HEK293 (cell line): ENCODE data around the gene MYO1E.

Experiments used
- CTCF ChIA-PET: fragments of 350-600 bp; formaldehyde crosslinking; extraction: SDS; loops from one replicate; lab custom pipeline; 2021; ENCODE audit warnings: antibody characterized with exemption; lab: Yijun Ruan, JAX
- POLR2A ChIA-PET: fragments of 300-600 bp; formaldehyde crosslinking; extraction: SDS; loops from one replicate; lab custom pipeline; 2020; ENCODE audit warnings: antibody characterized with exemption, inconsistent platforms; lab: Yijun Ruan, JAX
- H3K27ac ChIP-seq: fragments of 200-500 bp; sonication (Bioruptor generic); 2 replicates; pipeline ENCODE4 v1.5.1; 2014; ENCODE audit warnings: low read depth, low read length, control low read depth, inconsistent platforms; ENCODE audit errors: extremely low read depth
- H3K36me3 ChIP-seq, 2 experiments: fragments of 200-500 bp in 1 of 2; sonication (Bioruptor generic) in 1 of 2; 1 replicate in 1 of 2; 2 replicates in 1 of 2; pipeline ENCODE4 v1.5.1; 2014 to 2017; ENCODE audit warnings: inconsistent platforms in 2 of 2, low read length in 2 of 2; ENCODE audit not compliant: control insufficient read depth in 2 of 2, insufficient read depth in 1 of 2
- H3K4me1 ChIP-seq: fragments of 200-500 bp; sonication (Bioruptor generic); 2 replicates; pipeline ENCODE4 v1.5.1; 2014; ENCODE audit warnings: mild to moderate bottlenecking, low read length, inconsistent platforms; ENCODE audit not compliant: control insufficient read depth, insufficient read depth
- H3K4me3 ChIP-seq: 2 replicates; pipeline ENCODE4 v1.5.1; 2011; ENCODE audit warnings: low read depth, mild to moderate bottlenecking, control low read depth, low read length, moderate library complexity
- H3K9me3 ChIP-seq: fragments of 200-500 bp; sonication (Bioruptor generic); 2 replicates; pipeline ENCODE4 v1.5.1; 2014; ENCODE audit warnings: low read depth, low read length, inconsistent platforms; ENCODE audit not compliant: control insufficient read depth, insufficient read depth
- BCL11B ChIP-seq: fragments of 450-650 bp; formaldehyde crosslinking; IDR thresholded peaks from 2 replicates; pipeline ENCODE4 v1.5.1; 2016; ENCODE audit warnings: low read depth, missing biosample characterization, missing genetic modification characterization
- CTCF ChIP-seq: fragments of 450-650 bp; formaldehyde crosslinking; IDR thresholded peaks from 2 replicates; pipeline ENCODE4 v1.5.1; 2016; ENCODE audit warnings: missing biosample characterization, missing genetic modification characterization
- KLF10 ChIP-seq: fragments of 450-650 bp; IDR thresholded peaks from 2 replicates; pipeline ENCODE4 v1.5.1; 2018; ENCODE audit warnings: missing biosample characterization, mild to moderate bottlenecking, missing genetic modification characterization
- SCRT2 ChIP-seq: fragments of 450-650 bp; formaldehyde crosslinking; IDR thresholded peaks from 2 replicates; pipeline ENCODE4 v1.5.1; 2016; ENCODE audit warnings: missing biosample characterization, missing genetic modification characterization
- SP2 ChIP-seq: fragments of 450-650 bp; formaldehyde crosslinking; IDR thresholded peaks from 2 replicates; pipeline ENCODE4 v1.5.1; 2016; ENCODE audit warnings: missing biosample characterization, missing genetic modification characterization
- ZBTB21 ChIP-seq: fragments of 450-650 bp; formaldehyde crosslinking; IDR thresholded peaks from 2 replicates; pipeline ENCODE4 v1.5.1; 2017; ENCODE audit warnings: missing biosample characterization, missing genetic modification characterization
- ZBTB44 ChIP-seq: fragments of 450-650 bp; IDR thresholded peaks from 2 replicates; pipeline ENCODE4 v1.5.1; 2018; ENCODE audit warnings: missing biosample characterization, mild to moderate bottlenecking, missing genetic modification characterization
- ZFP69B ChIP-seq: fragments of 450-650 bp; formaldehyde crosslinking; IDR thresholded peaks from 2 replicates; pipeline ENCODE4 v1.5.1; 2016; ENCODE audit warnings: missing biosample characterization, missing genetic modification characterization
- ZIC2 ChIP-seq: fragments of 450-650 bp; formaldehyde crosslinking; IDR thresholded peaks from 2 replicates; pipeline ENCODE4 v1.5.1; 2016; ENCODE audit warnings: missing biosample characterization, missing genetic modification characterization
- ZNF112 ChIP-seq: fragments of 450-650 bp; formaldehyde crosslinking; IDR thresholded peaks from 2 replicates; pipeline ENCODE4 v1.5.0; 2017; ENCODE audit warnings: missing biosample characterization, missing genetic modification characterization
- ZNF132 ChIP-seq: fragments of 450-650 bp; formaldehyde crosslinking; IDR thresholded peaks from 2 replicates; pipeline ENCODE4 v1.5.1; 2017; ENCODE audit warnings: missing biosample characterization, missing genetic modification characterization, borderline replicate concordance
- ZNF157 ChIP-seq: fragments of 450-650 bp; formaldehyde crosslinking; IDR thresholded peaks from 2 replicates; pipeline ENCODE4 v1.5.1; 2016; ENCODE audit warnings: missing biosample characterization, missing genetic modification characterization
- ZNF169 ChIP-seq: fragments of 450-650 bp; formaldehyde crosslinking; IDR thresholded peaks from 2 replicates; pipeline ENCODE4 v1.5.1; 2016; ENCODE audit warnings: missing biosample characterization, missing genetic modification characterization
- ZNF174 ChIP-seq: fragments of 450-650 bp; formaldehyde crosslinking; IDR thresholded peaks from 2 replicates; pipeline ENCODE4 v1.5.0; 2017; ENCODE audit warnings: missing biosample characterization, mild to moderate bottlenecking, missing genetic modification characterization
- ZNF2 ChIP-seq: fragments of 450-650 bp; formaldehyde crosslinking; IDR thresholded peaks from 2 replicates; pipeline ENCODE4 v1.5.1; 2016; ENCODE audit warnings: missing biosample characterization, missing genetic modification characterization
- ZNF23 ChIP-seq: fragments of 450-650 bp; formaldehyde crosslinking; IDR thresholded peaks from 2 replicates; pipeline ENCODE4 v1.5.1; 2016; ENCODE audit warnings: missing biosample characterization, missing genetic modification characterization, borderline replicate concordance
- ZNF239 ChIP-seq: fragments of 450-650 bp; formaldehyde crosslinking; IDR thresholded peaks from 2 replicates; pipeline ENCODE4 v1.5.1; 2016; ENCODE audit warnings: missing biosample characterization, missing genetic modification characterization
- ZNF391 ChIP-seq: fragments of 450-650 bp; formaldehyde crosslinking; IDR thresholded peaks from 2 replicates; pipeline ENCODE4 v1.5.1; 2016; ENCODE audit warnings: low read depth, missing biosample characterization, missing genetic modification characterization, borderline replicate concordance
- ZNF529 ChIP-seq: fragments of 450-650 bp; formaldehyde crosslinking; IDR thresholded peaks from 2 replicates; pipeline ENCODE4 v1.5.1; 2017; ENCODE audit warnings: missing genetic modification characterization, missing biosample characterization; ENCODE audit not compliant: insufficient replicate concordance
- ZNF600 ChIP-seq: fragments of 450-650 bp; formaldehyde crosslinking; IDR thresholded peaks from 2 replicates; pipeline ENCODE4 v1.5.1; 2016; ENCODE audit warnings: missing biosample characterization, missing genetic modification characterization
- ZNF707 ChIP-seq: fragments of 450-650 bp; formaldehyde crosslinking; IDR thresholded peaks from 2 replicates; pipeline ENCODE4 v1.5.1; 2016; ENCODE audit warnings: missing biosample characterization, missing genetic modification characterization
- ZNF792 ChIP-seq: fragments of 450-650 bp; formaldehyde crosslinking; IDR thresholded peaks from 2 replicates; pipeline ENCODE4 v1.5.1; 2016; ENCODE audit warnings: missing biosample characterization, missing genetic modification characterization

Gene MYO1E

GRCh38 chr15:59312205-59312604 is 60.5 kb downstream of the MYO1E start:
- peaks cover 6% of the 10 kb centered on the region for H3K4me1 ChIP-seq
- TF ChIP-seq ZNF169 (tag by site-specific recombination) = no peak
- TF ChIP-seq SCRT2 = no peak
- TF ChIP-seq KLF10 = no peak
- TF ChIP-seq ZNF529 (tag by site-specific recombination) = no peak
- TF ChIP-seq BCL11B (tag by site-specific recombination) = no peak
- no peak for TF ChIP-seq ZBTB44 (tag by site-specific recombination)
- no peak for TF ChIP-seq ZNF132
- no peak for TF ChIP-seq ZNF2
- TF ChIP-seq ZNF23 (tag by site-specific recombination) = no peak
- TF ChIP-seq ZNF239 (tag by site-specific recombination) = no peak
- TF ChIP-seq ZFP69B = no peak
- TF ChIP-seq ZBTB21 (tag by site-specific recombination) = no peak
- TF ChIP-seq CTCF (tag by site-specific recombination) = no peak
- no peak for TF ChIP-seq ZIC2 (tag by site-specific recombination)
- no peak for TF ChIP-seq ZNF112
- TF ChIP-seq ZNF792 (tag by site-specific recombination) = no peak
- TF ChIP-seq ZNF707 = no peak
- no peak for TF ChIP-seq SP2
- no peak for TF ChIP-seq ZNF174 (tag by site-specific recombination)
- no peak for TF ChIP-seq ZNF157
- ChIA-PET CTCF (no interaction called here), POLR2A (no interaction called here)
- no peaks in the 10 kb centered on the region for H3K36me3 ChIP-seq
- H3K9me3 ChIP-seq = no peaks in the 10 kb centered on the region
- no peak overlapping the region for H3K4me3 ChIP-seq
- H3K27ac ChIP-seq = no peak overlapping the region

- Histone ChIP-seq H3K27ac (no peak overlapping the region), H3K9me3 (no peaks in the 10 kb centered on the region), H3K4me1 (peaks cover 9% of the 10 kb centered on the region), H3K36me3 (no peaks in the 10 kb centered on the region), H3K4me3 (no peak overlapping the region)
- CTCF ChIA-PET = interaction anchor here (1.4 kb wide), 1 partner anchor 11 kb away, joined by 4 read pairs; no protein-coding TSS in a partner anchor
- POLR2A ChIA-PET = no interaction called here
- TF ChIP-seq ZIC2 (tag by site-specific recombination) (0 out of 2 replicates have a peak, but pooled peaks have one; percentile 11), ZNF391 (tag by site-specific recombination) (no peak), ZBTB44 (tag by site-specific recombination) (peak; percentile 94), ZNF600 (tag by site-specific recombination) (peak; percentile 38; the same call in 1 of the 2 replicates)
These were observed 61.5 kb downstream of the MYO1E start for GRCh38 chr15:59311195-59311594.
